ENCODE results near the gene ADH7.

ADH7 gene

DNA sequence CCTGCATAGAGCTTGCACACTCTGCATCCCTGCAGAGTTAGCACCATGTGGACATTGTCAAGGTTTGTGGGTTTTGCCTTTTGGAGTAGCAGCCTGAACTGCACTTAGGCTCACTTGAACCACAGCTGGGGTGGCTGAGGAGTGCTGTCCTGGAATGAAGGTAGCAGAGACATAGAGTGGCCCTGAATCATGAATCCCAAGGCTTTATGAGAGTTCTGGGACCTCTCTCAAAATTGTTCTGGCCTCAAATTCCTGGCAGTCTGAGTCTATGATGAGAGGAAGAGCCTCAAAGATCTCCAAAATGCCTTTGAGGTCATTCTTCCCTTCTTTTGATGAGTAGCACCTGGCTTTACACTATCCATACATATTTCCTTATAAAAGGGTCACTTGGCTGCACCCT lies 45.5 kb downstream of the ADH7 start:
- TF ChIP-seq, protein P1, sequence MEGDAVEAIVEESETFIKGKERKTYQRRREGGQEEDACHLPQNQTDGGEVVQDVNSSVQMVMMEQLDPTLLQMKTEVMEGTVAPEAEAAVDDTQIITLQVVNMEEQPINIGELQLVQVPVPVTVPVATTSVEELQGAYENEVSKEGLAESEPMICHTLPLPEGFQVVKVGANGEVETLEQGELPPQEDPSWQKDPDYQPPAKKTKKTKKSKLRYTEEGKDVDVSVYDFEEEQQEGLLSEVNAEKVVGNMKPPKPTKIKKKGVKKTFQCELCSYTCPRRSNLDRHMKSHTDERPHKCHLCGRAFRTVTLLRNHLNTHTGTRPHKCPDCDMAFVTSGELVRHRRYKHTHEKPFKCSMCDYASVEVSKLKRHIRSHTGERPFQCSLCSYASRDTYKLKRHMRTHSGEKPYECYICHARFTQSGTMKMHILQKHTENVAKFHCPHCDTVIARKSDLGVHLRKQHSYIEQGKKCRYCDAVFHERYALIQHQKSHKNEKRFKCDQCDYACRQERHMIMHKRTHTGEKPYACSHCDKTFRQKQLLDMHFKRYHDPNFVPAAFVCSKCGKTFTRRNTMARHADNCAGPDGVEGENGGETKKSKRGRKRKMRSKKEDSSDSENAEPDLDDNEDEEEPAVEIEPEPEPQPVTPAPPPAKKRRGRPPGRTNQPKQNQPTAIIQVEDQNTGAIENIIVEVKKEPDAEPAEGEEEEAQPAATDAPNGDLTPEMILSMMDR (IDR thresholded peaks at IDR 0.05), result no peak

DNA sequence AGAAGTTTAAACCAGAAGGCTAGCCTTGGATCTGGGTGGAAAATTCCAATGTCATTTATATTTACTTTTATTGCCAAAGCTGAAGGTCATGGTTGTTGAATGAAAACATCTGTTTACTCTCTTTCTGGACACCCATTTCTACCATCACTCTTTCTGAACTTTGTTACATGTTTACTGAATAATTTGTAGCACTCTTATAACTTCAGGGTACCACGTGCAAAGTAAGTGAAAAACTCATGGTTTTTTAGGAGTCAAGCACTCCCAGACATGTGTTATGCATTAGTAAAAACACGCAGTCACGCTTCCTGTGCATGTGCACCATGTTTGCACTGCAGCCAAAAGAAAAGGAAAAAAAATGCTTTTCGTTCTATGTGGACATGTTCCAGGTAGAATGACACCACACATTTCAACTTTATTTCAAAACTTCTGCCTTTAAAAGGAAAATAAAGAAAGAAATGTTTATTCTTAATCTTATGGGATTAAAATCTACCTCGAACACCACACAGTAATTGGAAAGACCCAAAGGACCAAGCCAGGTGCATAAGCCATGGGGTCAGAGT lies 51.2 kb downstream of the ADH7 start:
- TF ChIP-seq, protein P1 (IDR thresholded peaks at IDR 0.05), result no peak

DNA sequence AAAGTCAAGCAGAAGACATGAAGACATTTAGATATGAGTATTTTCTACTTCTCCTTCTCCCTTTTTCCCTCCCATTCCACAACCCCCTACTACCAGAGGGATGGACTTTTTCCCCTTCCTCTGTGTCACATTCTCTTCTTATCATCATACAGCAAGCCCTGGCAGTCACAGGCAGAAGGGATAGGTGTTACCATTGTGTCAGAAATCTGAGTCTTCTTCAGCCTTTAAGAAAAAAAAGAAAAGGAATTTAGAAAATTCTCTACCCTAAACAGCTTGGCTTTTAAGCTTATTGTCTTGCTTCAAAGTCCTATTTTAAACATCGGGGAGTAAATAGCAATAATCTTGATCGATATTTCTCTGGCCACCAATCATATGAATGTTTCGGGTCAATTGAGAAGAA lies 51.7 kb downstream of the ADH7 start:
- TF ChIP-seq, protein P1 (IDR thresholded peaks at IDR 0.05), result no peak

DNA sequence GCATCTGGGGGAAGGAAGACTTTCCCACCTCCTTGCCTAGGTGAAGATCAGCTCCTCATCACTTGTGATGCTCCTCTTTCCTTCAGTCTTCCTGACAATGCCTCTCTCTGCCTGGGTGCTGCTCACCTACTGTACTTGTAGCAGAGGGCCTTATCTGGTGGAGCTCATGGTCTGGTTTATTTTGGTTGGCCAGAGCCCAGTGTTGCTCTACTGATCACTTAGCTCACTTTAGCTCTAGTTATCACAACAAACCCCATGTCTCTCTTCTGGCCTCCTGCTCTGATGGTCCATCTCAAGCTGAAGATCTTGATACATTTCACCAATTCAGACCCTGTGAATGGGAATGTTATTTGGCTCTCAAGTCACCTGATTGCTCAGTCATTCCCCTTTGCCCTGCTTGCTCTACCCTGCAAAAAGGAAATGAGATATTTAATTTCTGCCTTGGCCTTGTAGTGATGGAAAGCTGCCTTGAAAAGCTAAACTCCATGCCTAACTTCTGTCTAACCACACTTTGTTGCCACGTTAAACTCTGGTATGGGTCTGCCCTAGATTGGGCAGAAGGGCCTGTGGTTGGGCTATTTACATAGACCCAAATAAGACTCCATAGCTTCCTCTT lies 52.3 kb downstream of the ADH7 start:
- TF ChIP-seq, protein P1 (IDR thresholded peaks at IDR 0.05), result no peak

DNA sequence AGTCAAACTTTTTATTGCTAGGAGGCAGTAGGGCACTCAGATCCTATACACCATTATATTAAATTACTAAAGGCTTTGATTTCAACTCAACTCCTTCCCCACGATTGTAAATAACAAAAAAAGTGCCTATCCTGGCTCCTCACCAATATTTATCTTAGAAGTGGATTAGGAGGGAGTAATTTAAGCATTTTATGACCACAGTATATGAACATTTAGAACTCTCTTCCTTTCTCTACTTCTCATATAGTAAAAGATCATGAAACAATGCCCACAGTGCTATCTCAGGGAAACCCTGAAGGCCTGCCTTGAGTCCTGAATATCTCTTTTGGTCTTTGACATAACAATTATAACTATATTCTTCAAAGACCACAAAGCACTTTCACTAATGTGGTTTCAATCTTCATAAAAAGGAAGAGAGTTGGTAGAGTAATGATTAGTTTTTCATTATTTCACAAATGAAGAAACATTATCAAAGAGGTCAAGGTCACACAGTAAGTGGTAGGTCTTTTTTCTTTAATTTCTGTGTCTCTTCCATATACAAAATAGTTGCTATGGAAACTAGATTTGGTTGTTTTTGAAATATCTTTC lies 53.5 kb downstream of the ADH7 start:
- TF ChIP-seq, protein P1 (IDR thresholded peaks at IDR 0.05), result no peak

DNA sequence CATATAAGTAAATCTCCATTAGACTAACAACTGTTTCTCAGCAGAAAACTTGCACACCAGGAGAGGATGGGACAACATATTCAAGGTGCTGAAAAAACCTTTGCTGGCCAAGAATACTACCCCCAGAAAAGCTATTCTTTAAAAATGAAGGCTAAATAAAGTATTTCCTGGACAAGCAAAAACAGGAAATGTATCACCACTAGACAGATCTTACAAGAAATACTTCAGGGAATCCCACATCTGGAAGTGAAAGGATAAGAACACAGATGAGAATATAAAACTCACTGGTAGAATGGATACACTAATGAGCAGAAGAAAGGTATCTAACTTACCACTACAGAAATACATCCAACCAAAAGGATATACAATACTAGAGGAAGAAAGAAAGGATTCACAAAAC lies 55.6 kb downstream of the ADH7 start:
- TF ChIP-seq, protein P1 (IDR thresholded peaks at IDR 0.05), result no peak

DNA sequence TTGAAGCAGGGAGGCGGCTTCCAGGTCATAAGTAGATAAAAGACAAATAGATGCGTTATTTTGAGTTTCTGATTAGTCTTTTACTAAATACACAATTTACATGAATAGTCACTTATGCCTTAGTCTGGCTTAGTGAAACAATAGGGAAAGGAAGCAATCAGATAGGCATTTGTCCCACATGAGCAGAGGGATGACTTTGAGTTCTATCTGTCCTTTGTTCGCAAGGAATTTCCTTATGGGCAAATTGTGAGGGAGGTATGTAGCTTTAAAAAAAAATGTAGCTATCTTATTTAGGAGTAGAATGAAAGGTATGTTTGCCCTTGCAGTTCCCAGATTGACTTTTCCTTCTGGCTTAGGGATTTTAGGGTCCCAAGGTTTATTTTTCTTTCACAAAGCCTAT lies 56.3 kb downstream of the ADH7 start:
- TF ChIP-seq, protein P1 (IDR thresholded peaks at IDR 0.05), result no peak
